OCI-LY7 (cell line): ENCODE results near the gene DOHH.

ENCODE experiments used
- EZH2phosphoT487 ChIP-seq: fragments of 200-600 bp; sonication (generic); IDR thresholded peaks from 2 replicates; pipeline ENCODE4 v1.6.1; 2018; ENCODE audit warnings: low read depth, borderline replicate concordance, mild to moderate bottlenecking, mixed run types, antibody characterized with exemption, low read length, moderate library complexity, mixed read lengths
- TF ChIP-seq, protein P1 (sequence below): fragments of 200-600 bp; sonication (generic); conservative IDR thresholded peaks from 2 replicates; pipeline ENCODE4 v1.5.1; 2014; ENCODE audit warnings: mild to moderate bottlenecking, antibody characterized with exemption, low read length, moderate library complexity, mixed read lengths

- TF ChIP-seq, protein P1, sequence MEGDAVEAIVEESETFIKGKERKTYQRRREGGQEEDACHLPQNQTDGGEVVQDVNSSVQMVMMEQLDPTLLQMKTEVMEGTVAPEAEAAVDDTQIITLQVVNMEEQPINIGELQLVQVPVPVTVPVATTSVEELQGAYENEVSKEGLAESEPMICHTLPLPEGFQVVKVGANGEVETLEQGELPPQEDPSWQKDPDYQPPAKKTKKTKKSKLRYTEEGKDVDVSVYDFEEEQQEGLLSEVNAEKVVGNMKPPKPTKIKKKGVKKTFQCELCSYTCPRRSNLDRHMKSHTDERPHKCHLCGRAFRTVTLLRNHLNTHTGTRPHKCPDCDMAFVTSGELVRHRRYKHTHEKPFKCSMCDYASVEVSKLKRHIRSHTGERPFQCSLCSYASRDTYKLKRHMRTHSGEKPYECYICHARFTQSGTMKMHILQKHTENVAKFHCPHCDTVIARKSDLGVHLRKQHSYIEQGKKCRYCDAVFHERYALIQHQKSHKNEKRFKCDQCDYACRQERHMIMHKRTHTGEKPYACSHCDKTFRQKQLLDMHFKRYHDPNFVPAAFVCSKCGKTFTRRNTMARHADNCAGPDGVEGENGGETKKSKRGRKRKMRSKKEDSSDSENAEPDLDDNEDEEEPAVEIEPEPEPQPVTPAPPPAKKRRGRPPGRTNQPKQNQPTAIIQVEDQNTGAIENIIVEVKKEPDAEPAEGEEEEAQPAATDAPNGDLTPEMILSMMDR, result no peak
- no peak for TF ChIP-seq EZH2phosphoT487
Measured at GRCh38 chr19:3523361-3524077, 23.0 kb upstream of the DOHH start.
